DLD1 (cell line): ENCODE measurements around the gene COASY.
"Not testable (repeated sequence)": the region's sequence is repeated elsewhere in the genome, so short reads cannot be mapped to it uniquely, and the experiment has no call there.

ENCODE experiments used
- in situ Hi-C: cut with HindIII; loops from 2 replicates; pipeline ENCODE4 v1.10.0; 2017; ENCODE audit warnings: low sequenced_read_pairs

The COASY gene

GRCh38 chr17:42530952-42531454, 30.9 kb upstream of the COASY start:
- in situ Hi-C loops: no loop called here

- in situ Hi-C loops: no loop called here
Measured at GRCh38 chr17:42531455-42532354, 30.2 kb upstream of the COASY start.

- in situ Hi-C loops: no loop called here
Measured at GRCh38 chr17:42535155-42536047, 26.5 kb upstream of the COASY start.

GRCh38 chr17:42536048-42536371, 25.9 kb upstream of the COASY start, which contains the start of gene NAGLU:
TSS of gene NAGLU (plus strand) at chr17:42536241. CDS start at chr17:42536273, 32 bp downstream.
- in situ Hi-C loops: no loop called here

- in situ Hi-C loops: no loop called here
Measured at GRCh38 chr17:42536372-42537155, 25.4 kb upstream of the COASY start.

- in situ Hi-C loops: no loop called here
Measured at GRCh38 chr17:42537156-42537805, 24.7 kb upstream of the COASY start.

- in situ Hi-C loops: no loop called here
Measured at GRCh38 chr17:42537826-42538451, 24.0 kb upstream of the COASY start.

GRCh38 chr17:42538482-42538881, 23.5 kb upstream of the COASY start:
- in situ Hi-C loops: no loop called here

GRCh38 chr17:42540558-42540957, 21.4 kb upstream of the COASY start:
- in situ Hi-C loops: not testable (repeated sequence)

- in situ Hi-C loops: no loop called here
Measured at GRCh38 chr17:42541041-42541833, 20.7 kb upstream of the COASY start.

- in situ Hi-C loops: no loop called here
Measured at GRCh38 chr17:42543190-42544079, 18.5 kb upstream of the COASY start.

- in situ Hi-C loops: no loop called here
Measured at GRCh38 chr17:42544874-42545283, 17.1 kb upstream of the COASY start.

GRCh38 chr17:42545755-42546505, 16.0 kb upstream of the COASY start:
- in situ Hi-C loops: not testable (repeated sequence)

- in situ Hi-C loops: no loop called here
Measured at GRCh38 chr17:42547001-42547461, 14.9 kb upstream of the COASY start.

- in situ Hi-C loops: no loop called here
Measured at GRCh38 chr17:42547698-42548069, 14.3 kb upstream of the COASY start.

GRCh38 chr17:42548070-42548837, 13.7 kb upstream of the COASY start:
- in situ Hi-C loops: no loop called here
